IPS DF 19.7 (cell line): ENCODE data around the gene YPEL3.
"Not testable (repeated sequence)": the region's sequence is repeated elsewhere in the genome, so short reads cannot be mapped to it uniquely, and the experiment has no call there.

Source experiments
- DNase-seq: peaks from one replicate; pipeline ENCODE4 v3.0.0-alpha.2; 2013; ENCODE audit warnings: low read depth, low spot score

YPEL3 gene

GRCh38 chr16:30117768-30118167 is 21.8 kb upstream of the YPEL3 start:
- no peak for DNase-seq

GRCh38 chr16:30116291-30117207 is 20.5 kb upstream of the YPEL3 start:
- no peak for DNase-seq

GRCh38 chr16:30115238-30115637 is 19.2 kb upstream of the YPEL3 start:
- DNase-seq: no peak

- not testable (repeated sequence) for DNase-seq
These were observed 18.8 kb upstream of the YPEL3 start for GRCh38 chr16:30114833-30115232.

- DNase-seq: no peak
These were observed 18.4 kb upstream of the YPEL3 start for GRCh38 chr16:30114411-30114810.

- DNase-seq: no peak
These were observed 17.8 kb upstream of the YPEL3 start for GRCh38 chr16:30113711-30114333.

GRCh38 chr16:30113031-30113710 is 17.2 kb upstream of the YPEL3 start, which contains the start of gene GDPD3:
GDPD3 (minus strand) TSS chr16:30113537; CDS start chr16:30113478, 59 bp downstream.
- DNase-seq: no peak

- no peak for DNase-seq
These were observed 16.4 kb upstream of the YPEL3 start for GRCh38 chr16:30112197-30113030.

GRCh38 chr16:30110661-30111060 is 14.6 kb upstream of the YPEL3 start:
- DNase-seq: no peak

- no peak for DNase-seq
These were observed 12.2 kb upstream of the YPEL3 start for GRCh38 chr16:30108059-30108850.

- DNase-seq: no peak
These were observed 8.5 kb upstream of the YPEL3 start for GRCh38 chr16:30104492-30104891.

GRCh38 chr16:30104090-30104489 is 8.1 kb upstream of the YPEL3 start:
- DNase-seq: no peak

GRCh38 chr16:30096862-30097563 is 1.0 kb upstream of the YPEL3 start:
- DNase-seq: no peak

GRCh38 chr16:30095166-30096078 is 591 bp downstream of the YPEL3 start:
- no peak for DNase-seq

- no peak for DNase-seq
These were observed 1.4 kb downstream of the YPEL3 start for GRCh38 chr16:30094541-30095165.

GRCh38 chr16:30092373-30093010 is 3.5 kb downstream of the YPEL3 start:
- DNase-seq: no peak

GRCh38 chr16:30091474-30092372 is 4.3 kb downstream of the YPEL3 start, which contains the start of gene TBX6:
TBX6 (minus strand) TSS chr16:30091924; CDS start chr16:30091193, 731 bp downstream.
- no peak for DNase-seq
